WTC11 (cell line): Measurements from ENCODE around the gene AOX1. TPM values are rescaled to one million over a fixed set of nuclear protein-coding genes. Genes with fewer than 3 reads are reported as not detected.

Experiments used
- ATAC-seq: fragments of 200-7000 bp; cut with Tn5 transposase; 2 replicates; pipeline ENCODE4 v1.10.0; 2021; ENCODE audit warnings: mild to moderate bottlenecking, moderate library complexity
- CTCF ChIA-PET: fragments of 300-600 bp; sonication (Branson Sonifier 250); formaldehyde crosslinking; loops from one replicate; lab custom pipeline; 2021; ENCODE audit warnings: antibody characterized with exemption; lab: Charles Lee
- POLR2A ChIA-PET: fragments of 350-600 bp; sonication (Branson Sonifier 250); formaldehyde crosslinking; loops from one replicate; lab custom pipeline; 2021; ENCODE audit warnings: antibody characterized with exemption; lab: Charles Lee
- DNase-seq: peaks from one replicate; pipeline ENCODE4 v3.0.0; 2021; ENCODE audit warnings: low spot score
- H3K27ac Mint-ChIP-seq: 2 replicates; pipeline ENCODE4 v1.8.0; 2021; ENCODE audit warnings: mixed read lengths
- H3K27me3 Mint-ChIP-seq: 2 replicates; pipeline ENCODE4 v1.8.0; 2021; ENCODE audit warnings: low read depth, mild to moderate bottlenecking, moderate library complexity, mixed read lengths
- H3K36me3 Mint-ChIP-seq: 2 replicates; pipeline ENCODE4 v1.8.0; 2021; ENCODE audit warnings: mixed read lengths
- H3K4me1 Mint-ChIP-seq: 2 replicates; pipeline ENCODE4 v1.8.0; 2022; ENCODE audit warnings: mixed read lengths
- H3K4me3 Mint-ChIP-seq: 2 replicates; pipeline ENCODE4 v1.8.0; 2021; ENCODE audit warnings: mild to moderate bottlenecking, moderate library complexity, mixed read lengths
- H3K9me3 Mint-ChIP-seq: 2 replicates; pipeline ENCODE4 v1.8.0; 2021; ENCODE audit warnings: mixed read lengths
- CREB1 ChIP-seq: sonication (generic); formaldehyde crosslinking; IDR thresholded peaks from 2 replicates; pipeline ENCODE4 v1.8.0; 2023; ENCODE audit warnings: mild to moderate bottlenecking, missing genetic modification reagents
- CREM ChIP-seq: sonication (generic); formaldehyde crosslinking; IDR thresholded peaks from 2 replicates; pipeline ENCODE4 v1.8.1; 2022; ENCODE audit warnings: mild to moderate bottlenecking, missing genetic modification reagents, moderate library complexity
- ETV6 ChIP-seq: sonication (generic); formaldehyde crosslinking; IDR thresholded peaks from 2 replicates; pipeline ENCODE4 v1.8.1; 2022; ENCODE audit warnings: mild to moderate bottlenecking, missing genetic modification reagents
- FOXJ3 ChIP-seq: sonication (generic); formaldehyde crosslinking; IDR thresholded peaks from 2 replicates; pipeline ENCODE4 v1.9.0; 2021; ENCODE audit warnings: missing genetic modification reagents, mild to moderate bottlenecking, borderline replicate concordance
- FOXP1 ChIP-seq: sonication (generic); formaldehyde crosslinking; IDR thresholded peaks from 2 replicates; pipeline ENCODE4 v1.8.0; 2022; ENCODE audit warnings: missing genetic modification reagents, mild to moderate bottlenecking, moderate library complexity, borderline replicate concordance
- GABPB1 ChIP-seq: sonication (generic); formaldehyde crosslinking; IDR thresholded peaks from 2 replicates; pipeline ENCODE4 v1.8.1; 2023; ENCODE audit warnings: mild to moderate bottlenecking, missing genetic modification reagents
- GRHL2 ChIP-seq: fragments of 250-450 bp; sonication (Bioruptor Pico); IDR thresholded peaks from 2 replicates; pipeline ENCODE4 v1.8.0; 2022; ENCODE audit warnings: mild to moderate bottlenecking, moderate library complexity; ENCODE audit not compliant: insufficient replicate concordance, severe bottlenecking
- IRF2 ChIP-seq: sonication (generic); formaldehyde crosslinking; IDR thresholded peaks from 2 replicates; pipeline ENCODE4 v1.8.0; 2022; ENCODE audit warnings: low read depth, missing genetic modification reagents, borderline replicate concordance
- NR2C2 ChIP-seq: sonication (generic); formaldehyde crosslinking; IDR thresholded peaks from 2 replicates; pipeline ENCODE4 v1.8.0; 2022; ENCODE audit warnings: mild to moderate bottlenecking, missing genetic modification reagents
- SMAD3 ChIP-seq: sonication (generic); formaldehyde crosslinking; IDR thresholded peaks from 2 replicates; pipeline ENCODE4 v1.8.0; 2022; ENCODE audit warnings: missing genetic modification reagents, mild to moderate bottlenecking, borderline replicate concordance
- SMAD4 ChIP-seq: sonication (generic); formaldehyde crosslinking; IDR thresholded peaks from 2 replicates; pipeline ENCODE4 v1.8.0; 2022; ENCODE audit warnings: mild to moderate bottlenecking, missing genetic modification reagents
- STAT6 ChIP-seq: sonication (generic); formaldehyde crosslinking; conservative IDR thresholded peaks from 2 replicates; pipeline ENCODE4 v1.8.1; 2023; ENCODE audit warnings: mild to moderate bottlenecking, low read depth, missing genetic modification reagents, moderate library complexity
- TCF7 ChIP-seq: sonication (generic); formaldehyde crosslinking; IDR thresholded peaks from 2 replicates; pipeline ENCODE4 v1.8.0; 2022; ENCODE audit warnings: mild to moderate bottlenecking, low read depth, missing genetic modification reagents, moderate library complexity
- TEAD1 ChIP-seq: sonication (generic); formaldehyde crosslinking; IDR thresholded peaks from 2 replicates; pipeline ENCODE4 v1.8.0; 2022; ENCODE audit warnings: mild to moderate bottlenecking, missing genetic modification reagents
- USF2 ChIP-seq: sonication (generic); formaldehyde crosslinking; IDR thresholded peaks from 2 replicates; pipeline ENCODE4 v1.8.1; 2023; ENCODE audit warnings: mild to moderate bottlenecking, missing genetic modification reagents, moderate library complexity
- ZMAT4 ChIP-seq: fragments of 250-450 bp; sonication (Bioruptor Pico); IDR thresholded peaks from 2 replicates; pipeline ENCODE4 v1.9.0; 2021; ENCODE audit warnings: mild to moderate bottlenecking
- ZNF219 ChIP-seq: sonication (generic); formaldehyde crosslinking; IDR thresholded peaks from 2 replicates; pipeline ENCODE4 v1.8.0; 2023; ENCODE audit warnings: missing genetic modification reagents, mild to moderate bottlenecking, borderline replicate concordance
- ZNF532 ChIP-seq: fragments of 250-450 bp; sonication (Bioruptor Pico); IDR thresholded peaks from 2 replicates; pipeline ENCODE4 v1.9.0; 2021; ENCODE audit warnings: mild to moderate bottlenecking, borderline replicate concordance
- total RNA-seq: library from RNA; stranded (reverse); gene quantifications from 3 replicates; pipeline ENCODE4 v1.2.3, GENCODE V29; 2021
- TF ChIP-seq, protein P1 (sequence below): sonication (generic); formaldehyde crosslinking; conservative IDR thresholded peaks from 2 replicates; pipeline ENCODE4 v1.8.1; 2022; ENCODE audit warnings: mild to moderate bottlenecking, missing genetic modification reagents
- TF ChIP-seq, protein P2 (sequence below): sonication (generic); formaldehyde crosslinking; IDR thresholded peaks from 2 replicates; pipeline ENCODE4 v1.8.0; 2023; ENCODE audit warnings: missing genetic modification reagents
- TF ChIP-seq, protein P3 (sequence below): fragments of 250-450 bp; sonication (Bioruptor Pico); conservative IDR thresholded peaks from 2 replicates; pipeline ENCODE4 v1.9.0; 2021; ENCODE audit warnings: mild to moderate bottlenecking
- TF ChIP-seq, protein P4 (sequence below): fragments of 250-450 bp; sonication (Bioruptor Pico); IDR thresholded peaks from 2 replicates; pipeline ENCODE4 v1.8.0; 2021; ENCODE audit warnings: mild to moderate bottlenecking

AOX1 gene
- total RNA-seq, 1 experiment from 2014 or later: 4.8 TPM

GRCh38 chr2:200667413-200667812 lies 81.6 kb downstream of the AOX1 start:
- no peak overlapping the region for H3K27ac Mint-ChIP-seq

GRCh38 chr2:200668478-200668877 lies 82.7 kb downstream of the AOX1 start:
- Mint-ChIP-seq H3K4me3 (no peak overlapping the region), H3K4me1 (no peaks in the 10 kb centered on the region), H3K27me3 (no peaks in the 10 kb centered on the region), H3K9me3 (no peaks in the 10 kb centered on the region), H3K27ac (no peak overlapping the region), H3K36me3 (no peaks in the 10 kb centered on the region)
- CTCF ChIA-PET: no interaction called here
- POLR2A ChIA-PET: no interaction called here
- ATAC-seq (no peak), DNase-seq (no peak)
- TF ChIP-seq, protein P1, sequence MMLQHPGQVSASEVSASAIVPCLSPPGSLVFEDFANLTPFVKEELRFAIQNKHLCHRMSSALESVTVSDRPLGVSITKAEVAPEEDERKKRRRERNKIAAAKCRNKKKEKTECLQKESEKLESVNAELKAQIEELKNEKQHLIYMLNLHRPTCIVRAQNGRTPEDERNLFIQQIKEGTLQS: no peak
- TF ChIP-seq, protein P2, sequence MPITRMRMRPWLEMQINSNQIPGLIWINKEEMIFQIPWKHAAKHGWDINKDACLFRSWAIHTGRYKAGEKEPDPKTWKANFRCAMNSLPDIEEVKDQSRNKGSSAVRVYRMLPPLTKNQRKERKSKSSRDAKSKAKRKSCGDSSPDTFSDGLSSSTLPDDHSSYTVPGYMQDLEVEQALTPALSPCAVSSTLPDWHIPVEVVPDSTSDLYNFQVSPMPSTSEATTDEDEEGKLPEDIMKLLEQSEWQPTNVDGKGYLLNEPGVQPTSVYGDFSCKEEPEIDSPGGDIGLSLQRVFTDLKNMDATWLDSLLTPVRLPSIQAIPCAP (CRISPR knock-in tag): no peak
- no peak for TF ChIP-seq NR2C2 (CRISPR knock-in tag)
- TF ChIP-seq ZNF219 (CRISPR knock-in tag): no peak
- TF ChIP-seq ZNF532 (CRISPR knock-in tag): no peak
- TF ChIP-seq TCF7 (CRISPR knock-in tag): no peak
- no peak for TF ChIP-seq TEAD1
- TF ChIP-seq, protein P3, sequence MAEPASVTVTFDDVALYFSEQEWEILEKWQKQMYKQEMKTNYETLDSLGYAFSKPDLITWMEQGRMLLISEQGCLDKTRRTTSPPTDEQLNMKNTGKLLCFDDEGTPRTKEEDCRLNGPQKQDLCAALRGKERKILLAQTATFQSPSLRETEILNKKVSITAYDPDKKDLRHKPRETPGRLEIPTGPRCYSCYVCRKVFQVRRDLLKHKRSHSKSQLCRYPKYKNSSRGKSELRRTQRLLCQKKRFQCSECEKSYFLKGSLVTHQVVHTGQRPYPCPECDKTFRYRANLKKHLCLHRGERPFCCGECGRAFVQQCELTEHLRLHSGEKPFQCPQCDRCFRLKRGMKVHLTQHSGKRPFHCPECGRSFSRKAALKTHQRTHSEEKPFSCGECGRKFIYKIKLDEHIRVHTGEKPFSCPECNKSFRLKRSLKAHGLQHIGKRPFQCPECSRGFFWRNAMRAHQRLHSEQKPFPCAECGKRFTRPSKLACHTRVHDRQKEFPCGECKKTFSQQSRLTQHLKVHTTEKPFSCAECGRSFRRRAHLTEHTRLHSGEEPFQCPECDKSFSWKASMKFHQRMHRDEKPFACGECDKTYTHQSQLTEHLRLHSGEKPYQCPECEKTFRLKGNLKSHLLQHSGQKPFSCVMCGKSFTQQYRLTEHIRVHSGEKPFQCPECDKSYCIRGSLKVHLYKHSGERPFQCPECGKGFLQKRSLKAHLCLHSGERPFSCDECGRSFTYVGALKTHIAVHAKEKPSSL (CRISPR knock-in tag): no peak
- TF ChIP-seq SMAD3 (CRISPR knock-in tag): no peak
- TF ChIP-seq STAT6: no peak
- TF ChIP-seq FOXP1: no peak
- TF ChIP-seq FOXJ3: no peak

More at GRCh38 chr2:200667413-200667812, 81.6 kb downstream of the AOX1 start:
- Mint-ChIP-seq H3K4me1 (no peaks in the 10 kb centered on the region), H3K36me3 (no peaks in the 10 kb centered on the region), H3K4me3 (no peak overlapping the region), H3K9me3 (no peaks in the 10 kb centered on the region), H3K27me3 (no peaks in the 10 kb centered on the region)
- DNase-seq (no peak), ATAC-seq (no peak)
- TF ChIP-seq ETV6 (CRISPR knock-in tag): no peak
- TF ChIP-seq GABPB1 (CRISPR knock-in tag): no peak
- no peak for TF ChIP-seq CREM
- TF ChIP-seq, protein P2 (CRISPR knock-in tag): no peak
- TF ChIP-seq IRF2 (CRISPR knock-in tag): no peak
- TF ChIP-seq GRHL2 (CRISPR knock-in tag): no peak
- no peak for TF ChIP-seq CREB1 (CRISPR knock-in tag)
- no peak for TF ChIP-seq ZMAT4 (CRISPR knock-in tag)
- no peak for TF ChIP-seq SMAD4 (CRISPR knock-in tag)
- TF ChIP-seq USF2 (CRISPR knock-in tag): no peak
- TF ChIP-seq, protein P4, sequence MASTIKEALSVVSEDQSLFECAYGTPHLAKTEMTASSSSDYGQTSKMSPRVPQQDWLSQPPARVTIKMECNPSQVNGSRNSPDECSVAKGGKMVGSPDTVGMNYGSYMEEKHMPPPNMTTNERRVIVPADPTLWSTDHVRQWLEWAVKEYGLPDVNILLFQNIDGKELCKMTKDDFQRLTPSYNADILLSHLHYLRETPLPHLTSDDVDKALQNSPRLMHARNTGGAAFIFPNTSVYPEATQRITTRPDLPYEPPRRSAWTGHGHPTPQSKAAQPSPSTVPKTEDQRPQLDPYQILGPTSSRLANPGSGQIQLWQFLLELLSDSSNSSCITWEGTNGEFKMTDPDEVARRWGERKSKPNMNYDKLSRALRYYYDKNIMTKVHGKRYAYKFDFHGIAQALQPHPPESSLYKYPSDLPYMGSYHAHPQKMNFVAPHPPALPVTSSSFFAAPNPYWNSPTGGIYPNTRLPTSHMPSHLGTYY (CRISPR knock-in tag): no peak
- ChIA-PET CTCF (interaction anchor here (0.9 kb wide), 1 partner anchor 36 kb away, joined by 3 read pairs; no protein-coding TSS in a partner anchor), POLR2A (no interaction called here)
